Measurements from ENCODE around the gene CHST11. TPM values are rescaled to one million over a fixed set of nuclear protein-coding genes. Genes with fewer than 3 reads are reported as not detected.

CHST11 gene
- total and polyA plus RNA-seq, 9 of the 15 experiments (the other 6 are each of a cell fraction or from before 2014, with no cell fraction given) = 2.3 to 38.7 (median 15.0) TPM

GRCh38 chr12:104568935-104569334, 112.2 kb downstream of the CHST11 start (continued):
- no peak for TF ChIP-seq ZNF121 (CRISPR knock-in tag; conservative IDR thresholded peaks at IDR 0.05)
- TF ChIP-seq HMBOX1 (IDR thresholded peaks at IDR 0.05) = no peak
- no peak for TF ChIP-seq HNRNPH1 (optimal IDR thresholded peaks at IDR 0.05; ENCODE audit: low read depth, low read length)
- no peak for TF ChIP-seq ZHX1 (conservative IDR thresholded peaks at IDR 0.05; ENCODE audit: low read length)
- no peak for TF ChIP-seq PCBP2 (IDR thresholded peaks at IDR 0.05; ENCODE audit: low read depth, low read length, poor library complexity, severe bottlenecking)
- TF ChIP-seq ELF2 (CRISPR knock-in tag; IDR thresholded peaks at IDR 0.05) = no peak
- TF ChIP-seq KDM1A (IDR thresholded peaks at IDR 0.05) = peak in 1 of 2 experiments; percentile 44; a peak in 1 of 4 replicates
- TF ChIP-seq NCOA1 (IDR thresholded peaks at IDR 0.05; ENCODE audit: low read depth) = no peak
- TF ChIP-seq IFI16 (CRISPR knock-in tag; IDR thresholded peaks at IDR 0.05) = no peak
- no peak for TF ChIP-seq SRSF3 (IDR thresholded peaks at IDR 0.05; ENCODE audit: insufficient read depth, low read length)
- TF ChIP-seq RNF2 (IDR thresholded peaks at IDR 0.05) = no peak
- no peak for TF ChIP-seq NFRKB (IDR thresholded peaks at IDR 0.05; ENCODE audit: low read depth)
